ENCODE data around the gene SFMBT2. TPM values are rescaled to one million over a fixed set of nuclear protein-coding genes. Genes with fewer than 3 reads are reported as not detected.
A peak's percentile ranks its signal among the peaks of the same experiment; 100 is the strongest.
"Not testable (repeated sequence)": the region's sequence is repeated elsewhere in the genome, so short reads cannot be mapped to it uniquely, and the experiment has no call there.

Gene SFMBT2
- total and polyA plus RNA-seq, 8 donors: 4.1 to 12.6 (median 5.2) TPM

DNA sequence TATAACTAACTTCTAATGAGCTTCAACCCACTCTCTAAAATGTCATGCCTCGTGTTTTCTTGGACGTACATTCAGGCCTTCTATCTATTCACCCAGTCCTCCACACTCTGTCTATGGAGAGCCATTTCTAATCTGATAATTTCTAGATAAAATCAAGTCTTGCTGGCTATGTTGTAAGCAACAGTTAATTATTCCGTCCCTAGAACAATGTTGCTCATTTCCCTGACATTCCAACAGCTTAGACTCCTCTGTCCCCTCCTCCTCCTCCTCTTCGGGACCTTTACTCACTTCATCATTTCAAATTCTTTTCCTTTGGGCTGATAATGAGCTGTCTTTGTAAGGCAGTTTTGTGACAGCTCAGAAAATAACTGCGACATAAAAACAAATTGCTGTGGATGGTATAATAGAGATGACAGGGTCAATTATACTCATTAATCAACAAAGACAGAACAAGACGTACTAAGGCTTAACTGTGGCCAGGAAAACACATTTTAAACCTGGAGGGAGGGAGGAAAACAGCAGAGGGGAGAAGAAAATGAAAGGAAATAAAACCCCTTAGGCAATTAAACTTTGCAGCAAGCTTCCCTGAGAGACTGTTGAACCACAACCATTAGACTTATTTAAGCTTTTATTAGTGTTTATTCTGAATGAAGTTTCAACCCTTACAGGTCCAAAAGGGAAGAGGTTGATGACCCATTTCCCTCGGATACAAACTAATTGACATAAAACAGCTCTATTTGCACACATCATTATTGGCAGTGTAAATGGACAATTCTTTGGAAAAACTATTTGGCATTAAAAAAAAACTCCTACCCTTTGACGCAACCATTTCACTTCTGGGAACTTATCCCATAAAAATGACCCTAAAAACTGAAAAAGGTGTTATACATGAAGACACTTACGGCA lies 179.1 kb downstream of the SFMBT2 start:
- Histone ChIP-seq H3K9me3 (no peaks in the 10 kb centered on the region), H3K27me3 (no peaks in the 10 kb centered on the region), H3K27ac (no peak overlapping the region), H3K4me3 (no peak overlapping the region), H3K36me3 (peaks cover 0 to 6% of the 10 kb centered on the region in 2 donors), H3K4me1 (peaks cover 0 to 15% of the 10 kb centered on the region in 2 donors)
- ATAC-seq (no peak), DNase-seq (peak in 2 of 4 donors; percentile 24 to 25)
- TF ChIP-seq CTCF (IDR thresholded peaks at IDR 0.05): no peak
- intact Hi-C loops (cut with DNase I): no loop called here

DNA sequence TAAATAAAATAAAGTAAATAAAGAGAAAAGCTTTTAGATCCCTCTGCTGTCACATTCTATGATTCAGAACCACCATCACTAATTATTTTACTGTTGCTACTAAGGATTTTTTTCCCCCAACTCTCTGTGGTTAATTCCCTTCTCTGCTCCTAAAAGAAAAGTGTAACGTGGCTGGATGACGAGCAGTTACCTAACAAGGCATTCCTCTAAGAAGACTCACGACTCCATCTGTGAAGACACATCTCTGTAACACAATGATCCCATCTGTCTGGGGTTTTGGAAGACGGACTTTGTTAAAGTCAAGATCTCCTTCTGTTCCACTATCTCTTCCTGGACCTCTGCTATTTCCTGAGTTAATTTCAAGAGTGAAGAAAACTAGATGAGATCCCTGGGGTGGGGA lies 179.9 kb downstream of the SFMBT2 start:
- Histone ChIP-seq H3K36me3 (peaks cover 0 to 14% of the 10 kb centered on the region in 2 donors), H3K27me3 (no peaks in the 10 kb centered on the region), H3K4me1 (peaks cover 0 to 15% of the 10 kb centered on the region in 2 donors), H3K4me3 (no peak overlapping the region), H3K9me3 (no peaks in the 10 kb centered on the region), H3K27ac (no peak overlapping the region)
- no peak for TF ChIP-seq CTCF (IDR thresholded peaks at IDR 0.05)
- ATAC-seq (no peak), DNase-seq (no peak)
- intact Hi-C loops (cut with DNase I): no loop called here

GRCh38 chr10:7230036-7230435 lies 180.8 kb downstream of the SFMBT2 start:
- intact Hi-C loops (cut with DNase I): no loop called here
- Histone ChIP-seq H3K27me3 (no peaks in the 10 kb centered on the region), H3K27ac (no peak overlapping the region), H3K4me3 (no peak overlapping the region), H3K4me1 (peaks cover 0 to 15% of the 10 kb centered on the region in 2 donors), H3K36me3 (peaks cover 0 to 23% of the 10 kb centered on the region in 2 donors), H3K9me3 (peaks cover 0 to 4% of the 10 kb centered on the region in 2 donors)
- ATAC-seq (no peak), DNase-seq (no peak)
- no peak for TF ChIP-seq CTCF (IDR thresholded peaks at IDR 0.05)

DNA sequence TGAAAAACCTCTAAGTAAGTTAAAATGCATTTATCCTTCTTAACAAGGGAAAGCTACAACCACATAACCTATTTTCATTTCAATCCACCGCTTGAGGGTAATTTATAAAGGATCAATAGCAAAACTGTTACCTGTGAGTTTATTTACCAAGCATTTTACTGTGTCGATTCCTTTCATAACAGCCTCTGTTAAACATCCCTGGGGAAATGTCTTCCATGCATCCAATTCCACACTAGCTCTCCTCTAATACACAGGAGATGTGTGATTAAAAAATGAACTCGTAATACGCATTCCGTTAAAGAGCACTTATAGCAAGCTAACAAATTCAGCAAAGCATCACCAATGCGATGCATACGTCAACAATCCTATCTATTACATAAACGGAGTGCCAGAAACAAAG lies 185.7 kb downstream of the SFMBT2 start:
- TF ChIP-seq CTCF (IDR thresholded peaks at IDR 0.05): no peak
- ATAC-seq: no peak
- no peak overlapping the region for H3K4me3 ChIP-seq
- intact Hi-C loops (cut with DNase I): no loop called here
- no peaks in the 10 kb centered on the region for H3K4me1 ChIP-seq
- no peak for DNase-seq
- H3K27me3 ChIP-seq: no peaks in the 10 kb centered on the region
- peaks cover 0 to 28% of the 10 kb centered on the region in 2 donors for H3K9me3 ChIP-seq
- no peak overlapping the region for H3K27ac ChIP-seq
- H3K36me3 ChIP-seq: peaks cover 0 to 32% of the 10 kb centered on the region in 2 donors

GRCh38 chr10:7218968-7219367 lies 191.9 kb downstream of the SFMBT2 start:
- intact Hi-C loops (cut with DNase I): no loop called here
- H3K4me1 ChIP-seq: peaks cover 0 to 3% of the 10 kb centered on the region in 2 donors
- H3K27ac ChIP-seq: no peak overlapping the region
- H3K9me3 ChIP-seq: peaks cover 0 to 16% of the 10 kb centered on the region in 2 donors
- no peak for DNase-seq
- TF ChIP-seq CTCF (IDR thresholded peaks at IDR 0.05): no peak
- peaks cover 0 to under 1% of the 10 kb centered on the region in 2 donors for H3K36me3 ChIP-seq
- no peaks in the 10 kb centered on the region for H3K27me3 ChIP-seq
- no peak for ATAC-seq
- H3K4me3 ChIP-seq: no peak overlapping the region

DNA sequence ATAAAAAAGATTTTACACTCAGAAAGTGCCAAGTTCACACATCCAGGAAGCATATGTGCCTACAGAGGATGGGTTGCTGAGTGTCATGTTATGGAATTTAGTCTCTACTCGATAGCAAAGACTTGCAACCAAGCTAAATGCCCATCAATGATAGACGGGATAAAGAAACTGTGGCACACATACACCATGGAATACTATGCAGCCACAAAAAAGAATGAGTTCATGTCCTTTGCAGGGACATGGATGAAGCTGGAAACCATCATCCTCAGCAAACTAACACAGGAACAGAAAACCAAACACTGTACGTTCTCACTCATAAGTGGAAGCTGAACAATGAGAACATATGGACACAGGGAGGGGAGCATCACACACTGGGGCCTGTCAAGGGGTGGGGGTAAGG lies 198.1 kb downstream of the SFMBT2 start:
- H3K36me3 ChIP-seq; H3K4me3 ChIP-seq; H3K27me3 ChIP-seq; ATAC-seq; intact Hi-C loops (cut with DNase I); H3K27ac ChIP-seq; H3K4me1 ChIP-seq; DNase-seq; H3K9me3 ChIP-seq: not testable (repeated sequence)

Measured in left lung (tissue), 10 donors.